ENCODE data around the gene EEF1AKMT4.

DNA sequence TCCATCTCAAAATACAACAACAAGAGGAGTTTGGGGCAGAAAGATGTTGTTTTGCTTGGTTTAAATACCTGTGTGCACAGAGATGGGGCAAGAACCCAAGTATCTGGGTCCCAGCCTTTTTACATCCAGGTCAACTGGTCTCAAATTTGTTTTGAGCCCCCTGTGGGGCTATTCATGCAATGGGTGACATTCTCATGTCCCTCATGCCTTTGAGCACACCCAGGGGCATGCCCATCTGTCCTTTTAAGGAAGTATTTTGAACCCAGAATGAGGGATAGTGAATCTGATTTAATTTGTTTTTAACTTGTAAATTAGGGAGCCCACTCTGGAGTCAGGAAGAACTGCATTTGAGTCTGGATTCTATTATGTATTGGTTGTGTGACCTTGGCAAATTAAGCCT lies 48.6 kb upstream of the EEF1AKMT4 start:
- TF ChIP-seq, protein P1, sequence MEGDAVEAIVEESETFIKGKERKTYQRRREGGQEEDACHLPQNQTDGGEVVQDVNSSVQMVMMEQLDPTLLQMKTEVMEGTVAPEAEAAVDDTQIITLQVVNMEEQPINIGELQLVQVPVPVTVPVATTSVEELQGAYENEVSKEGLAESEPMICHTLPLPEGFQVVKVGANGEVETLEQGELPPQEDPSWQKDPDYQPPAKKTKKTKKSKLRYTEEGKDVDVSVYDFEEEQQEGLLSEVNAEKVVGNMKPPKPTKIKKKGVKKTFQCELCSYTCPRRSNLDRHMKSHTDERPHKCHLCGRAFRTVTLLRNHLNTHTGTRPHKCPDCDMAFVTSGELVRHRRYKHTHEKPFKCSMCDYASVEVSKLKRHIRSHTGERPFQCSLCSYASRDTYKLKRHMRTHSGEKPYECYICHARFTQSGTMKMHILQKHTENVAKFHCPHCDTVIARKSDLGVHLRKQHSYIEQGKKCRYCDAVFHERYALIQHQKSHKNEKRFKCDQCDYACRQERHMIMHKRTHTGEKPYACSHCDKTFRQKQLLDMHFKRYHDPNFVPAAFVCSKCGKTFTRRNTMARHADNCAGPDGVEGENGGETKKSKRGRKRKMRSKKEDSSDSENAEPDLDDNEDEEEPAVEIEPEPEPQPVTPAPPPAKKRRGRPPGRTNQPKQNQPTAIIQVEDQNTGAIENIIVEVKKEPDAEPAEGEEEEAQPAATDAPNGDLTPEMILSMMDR (IDR thresholded peaks at IDR 0.05) = no peak
- no peak for TF ChIP-seq POLR2A (IDR thresholded peaks at IDR 0.05)
- TF ChIP-seq EP300 (IDR thresholded peaks at IDR 0.05) = no peak
- no peak for TF ChIP-seq POLR2AphosphoS5 (IDR thresholded peaks at IDR 0.05)
